HG03108 (cell line): ENCODE results near the gene IGF1R.

Source experiments
- ATAC-seq: cut with Tn5 transposase; IDR thresholded peaks from one replicate; pipeline ENCODE4 v1.9.1; 2021; ENCODE audit warnings: moderate library complexity; ENCODE audit not compliant: unreplicated experiment

The IGF1R gene

DNA sequence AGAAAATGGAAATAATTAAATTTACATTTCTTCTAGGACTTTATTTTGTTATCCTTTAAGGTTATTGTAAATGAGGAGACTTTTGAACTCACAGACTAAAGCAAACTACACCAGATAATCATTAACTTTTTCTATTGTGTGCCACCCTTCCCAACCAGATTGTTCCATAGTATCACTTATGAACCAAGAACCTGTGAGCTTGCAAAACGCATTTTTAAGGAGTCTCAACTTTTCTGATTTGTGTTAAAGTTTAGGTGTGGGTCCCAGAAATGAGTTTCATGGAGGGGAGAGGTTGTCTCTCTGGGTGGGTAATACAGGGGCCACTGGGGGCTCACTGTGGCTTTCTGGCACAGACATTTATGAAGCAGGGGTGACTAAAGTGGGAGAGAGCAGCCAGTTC is 75.7 kb downstream of the IGF1R start:
- ATAC-seq = no peak

DNA sequence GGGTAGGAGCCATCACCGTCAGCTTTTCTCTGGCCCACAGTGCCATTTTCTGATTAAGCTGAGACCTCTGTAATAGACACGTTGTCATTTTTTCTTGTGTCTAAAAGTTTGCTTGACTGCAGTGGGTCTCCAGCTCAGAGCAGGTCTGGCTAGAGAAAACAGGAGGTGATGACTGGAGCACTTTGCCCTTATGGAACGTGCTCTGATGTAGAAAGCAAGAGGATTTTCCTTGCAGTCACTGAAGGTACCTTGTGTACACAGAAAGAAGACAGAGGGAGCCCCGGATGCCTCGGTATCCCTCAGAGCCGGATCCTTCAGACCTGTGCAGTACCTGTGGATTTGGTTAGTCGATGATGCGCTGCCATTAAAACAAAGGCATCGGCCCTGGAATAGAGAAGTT is 76.2 kb downstream of the IGF1R start:
- no peak for ATAC-seq

DNA sequence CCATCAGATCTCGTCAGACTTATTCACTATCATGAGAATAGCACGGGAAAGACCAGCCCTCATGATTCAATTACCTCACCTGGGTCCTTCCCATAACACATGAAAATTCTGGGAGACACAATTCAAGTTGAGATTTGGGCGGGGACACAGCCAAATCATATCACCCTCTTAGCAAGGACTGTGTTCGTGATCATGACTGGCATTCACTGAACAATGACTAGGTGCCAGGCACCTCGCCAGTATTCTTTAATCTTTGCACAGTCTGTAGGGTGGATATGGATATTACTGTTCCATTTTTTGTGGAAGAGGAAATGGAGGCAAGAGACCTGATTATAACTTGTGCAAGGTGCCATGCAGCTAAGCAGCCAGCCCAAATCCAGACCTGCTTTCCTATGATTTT is 77.5 kb downstream of the IGF1R start:
- no peak for ATAC-seq

DNA sequence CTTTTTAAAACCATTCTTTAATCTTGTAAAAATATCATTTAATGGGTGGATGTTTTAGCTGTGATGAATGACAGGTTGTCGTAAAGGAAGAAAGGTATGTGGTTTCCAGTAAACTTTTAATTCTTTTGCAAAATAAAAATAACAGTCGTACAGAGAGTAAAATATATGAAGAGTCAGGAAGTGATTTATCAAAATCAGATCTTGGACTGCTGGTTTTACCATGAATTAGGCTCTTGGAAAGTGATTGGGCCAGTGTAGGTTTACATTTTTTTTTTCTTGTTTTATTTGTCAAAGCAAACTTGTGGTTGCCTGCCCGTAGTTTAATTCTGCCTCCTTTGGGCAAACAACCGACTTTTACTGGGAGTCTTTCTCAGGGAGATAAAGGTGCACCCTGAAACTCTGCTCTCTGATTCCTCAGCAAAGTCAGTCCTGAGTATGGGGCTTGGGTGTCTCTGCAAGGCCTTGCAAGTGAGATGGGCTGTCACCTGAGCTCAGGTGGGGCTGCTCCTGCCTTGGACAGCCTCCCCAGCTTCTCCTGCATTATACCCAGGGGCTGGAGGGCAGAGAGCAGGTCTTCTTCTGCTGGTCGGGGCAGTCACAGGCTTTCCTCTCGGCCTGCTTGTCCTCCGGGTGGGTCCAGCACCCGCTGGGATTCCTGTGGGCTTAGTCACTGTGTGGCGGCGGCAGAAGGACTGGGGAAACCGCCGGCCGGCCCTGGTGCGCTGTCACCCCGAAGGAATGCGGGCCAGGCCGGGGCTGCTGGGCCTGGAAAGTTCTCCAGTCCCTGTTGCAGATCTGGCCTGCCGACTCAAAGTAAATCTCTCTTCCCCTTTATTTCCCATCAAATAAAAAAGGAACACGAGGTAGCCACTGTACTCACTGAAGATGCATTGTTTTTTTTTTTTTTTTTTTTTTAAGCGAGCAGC is 79.0 kb downstream of the IGF1R start:
- no peak for ATAC-seq

DNA sequence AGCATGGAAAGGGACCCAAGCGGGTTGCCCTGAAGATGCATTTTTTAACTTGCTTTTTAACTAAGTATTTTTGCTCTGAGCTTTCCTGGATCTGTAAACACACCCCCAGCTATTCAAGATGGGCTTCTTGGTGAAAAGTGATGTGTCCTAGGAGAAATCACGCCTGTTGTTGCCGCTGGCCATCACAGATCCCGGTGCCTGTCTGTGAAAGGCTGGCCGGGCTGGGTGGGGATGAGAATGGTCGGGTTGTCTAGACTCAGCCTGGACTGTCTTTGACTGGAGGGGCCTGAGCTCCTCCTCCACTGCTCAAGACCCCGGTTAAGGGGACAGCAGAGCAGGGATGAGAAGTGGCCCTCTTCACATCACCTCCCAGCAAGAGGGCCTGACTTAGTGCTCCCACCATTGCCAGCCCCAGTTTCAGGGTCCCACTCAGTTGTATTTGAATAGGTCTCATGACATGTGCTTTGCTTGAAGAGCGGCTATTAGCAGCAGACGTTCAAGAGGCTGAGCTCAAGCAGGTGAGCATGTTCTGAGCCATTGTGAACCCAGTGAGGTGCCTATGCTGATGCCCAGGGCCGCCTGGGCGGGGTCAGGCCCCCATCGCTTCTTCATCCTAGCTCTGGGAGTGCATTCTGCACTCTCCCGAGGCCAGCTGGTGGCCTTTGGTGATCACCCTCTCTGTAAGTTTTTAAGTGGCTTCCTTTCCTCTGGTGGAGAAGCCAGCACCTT is 79.9 kb downstream of the IGF1R start:
- ATAC-seq = no peak

DNA sequence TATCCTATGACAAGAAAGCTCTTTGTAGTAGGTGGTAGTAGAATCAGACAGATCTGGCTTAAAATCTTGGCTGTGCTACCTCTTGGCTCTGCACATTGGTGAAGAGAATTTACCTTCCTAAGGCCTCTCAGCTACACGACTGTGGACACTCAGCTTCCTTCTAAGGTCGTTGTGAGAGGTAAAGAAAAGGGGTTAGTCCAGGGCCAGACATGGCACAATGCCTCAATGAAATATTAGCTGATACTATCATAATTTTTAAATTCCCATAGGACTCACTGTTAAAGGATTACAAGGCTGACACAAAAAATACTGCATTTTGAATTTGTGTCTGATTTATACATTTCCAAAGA is 80.4 kb downstream of the IGF1R start:
- no peak for ATAC-seq

DNA sequence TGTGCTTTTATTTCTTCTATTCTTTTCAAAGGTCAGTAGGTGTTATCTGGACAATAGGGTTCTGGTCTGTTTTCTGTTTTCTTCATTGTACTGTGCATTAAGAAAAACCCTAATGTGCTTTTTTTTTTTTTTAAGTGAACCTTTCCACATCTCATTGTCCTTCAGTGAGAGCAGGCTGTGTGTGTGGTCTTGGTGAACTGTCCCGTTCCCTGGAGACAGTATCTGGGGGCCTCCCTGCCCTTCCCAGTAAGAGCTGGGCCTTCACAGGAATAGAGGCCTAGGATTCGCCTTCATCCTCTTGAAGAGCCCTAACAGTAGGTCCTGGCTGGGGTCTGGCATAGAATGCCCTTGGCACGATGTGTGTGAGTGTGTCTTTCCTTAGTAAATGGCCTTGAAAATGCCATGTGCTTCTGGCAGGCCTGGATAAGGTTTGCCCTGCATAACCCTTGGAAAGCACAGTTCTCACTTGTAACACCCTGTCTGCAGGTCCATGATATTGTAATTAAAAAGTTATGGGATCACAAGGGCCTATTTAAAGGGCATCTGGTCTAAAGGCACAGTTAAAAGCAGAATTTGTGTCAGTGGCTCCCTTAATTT is 81.2 kb downstream of the IGF1R start:
- no peak for ATAC-seq

DNA sequence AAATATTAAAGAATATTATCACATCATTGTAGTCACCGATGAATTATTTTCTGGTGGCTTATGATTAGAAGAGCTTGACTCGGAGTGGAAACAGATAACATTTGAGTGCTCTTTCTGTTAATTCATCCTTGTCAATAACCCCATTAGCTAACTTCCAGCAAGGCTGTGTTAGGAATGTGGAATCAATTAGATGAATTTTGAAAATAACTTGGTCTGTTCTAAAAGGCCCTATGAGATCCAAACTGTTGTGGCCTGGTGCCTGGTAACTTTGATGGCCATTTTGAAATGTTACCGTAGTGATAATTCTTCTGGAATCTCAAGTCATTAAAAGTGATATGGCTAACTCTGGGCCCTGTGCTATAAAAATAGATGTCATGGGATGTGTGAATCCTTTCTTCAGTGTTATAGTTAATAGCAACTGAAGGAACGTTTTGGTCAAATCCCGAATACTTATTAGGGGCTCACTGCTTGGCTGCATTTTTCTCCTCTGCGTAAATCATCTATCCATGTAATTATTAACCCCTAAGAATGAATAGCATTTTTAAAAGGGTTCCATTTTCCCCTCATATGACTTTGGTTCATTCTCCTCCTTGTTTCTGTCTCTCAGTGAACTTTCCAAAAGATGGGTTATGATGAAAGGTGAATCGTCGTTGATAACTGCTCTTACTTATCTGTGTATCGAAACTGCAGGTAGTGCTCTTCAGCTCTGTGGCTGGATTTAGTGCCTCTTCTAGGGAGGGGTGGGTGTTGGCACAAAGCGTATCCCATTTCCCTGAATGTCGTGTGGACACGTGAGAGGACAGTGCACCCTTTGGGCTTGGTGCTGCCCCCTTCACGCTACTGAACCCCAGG is 82.7 kb downstream of the IGF1R start:
- no peak for ATAC-seq

DNA sequence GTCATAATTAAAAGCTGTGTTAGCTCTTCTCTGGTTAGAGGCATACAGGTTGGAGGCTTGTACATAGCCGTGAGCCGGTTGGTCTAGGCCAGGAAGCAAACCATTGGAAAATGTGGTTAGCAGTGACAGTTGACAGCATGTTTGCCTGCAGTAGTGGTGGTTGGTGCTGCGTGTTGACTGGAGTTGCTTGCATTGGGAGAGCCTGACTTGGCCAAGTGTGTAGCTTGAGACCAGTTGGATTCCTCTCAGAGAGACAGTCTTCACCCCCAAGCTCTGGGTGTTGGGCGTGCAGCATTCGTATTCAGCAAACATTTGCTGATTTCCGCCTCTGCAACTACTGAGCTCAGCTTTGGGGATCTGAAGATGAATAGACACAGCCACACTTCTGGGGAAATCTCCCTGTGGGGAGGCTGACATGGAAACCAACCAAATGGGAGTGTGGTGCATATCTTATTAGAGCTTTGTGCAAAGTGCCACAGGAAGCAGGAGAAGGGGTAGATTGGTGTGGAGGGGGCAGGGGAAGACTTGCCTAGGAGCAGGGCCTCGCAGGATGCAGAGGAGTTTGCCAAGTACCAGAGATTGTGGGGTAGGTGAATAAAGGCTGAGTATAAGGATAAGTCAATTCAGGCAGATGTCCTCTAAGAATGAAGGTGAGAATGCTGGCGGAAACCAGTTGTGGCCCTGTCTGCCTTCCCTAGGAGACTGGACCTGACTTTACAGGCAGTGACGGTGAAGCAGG is 83.5 kb downstream of the IGF1R start:
- no peak for ATAC-seq

DNA sequence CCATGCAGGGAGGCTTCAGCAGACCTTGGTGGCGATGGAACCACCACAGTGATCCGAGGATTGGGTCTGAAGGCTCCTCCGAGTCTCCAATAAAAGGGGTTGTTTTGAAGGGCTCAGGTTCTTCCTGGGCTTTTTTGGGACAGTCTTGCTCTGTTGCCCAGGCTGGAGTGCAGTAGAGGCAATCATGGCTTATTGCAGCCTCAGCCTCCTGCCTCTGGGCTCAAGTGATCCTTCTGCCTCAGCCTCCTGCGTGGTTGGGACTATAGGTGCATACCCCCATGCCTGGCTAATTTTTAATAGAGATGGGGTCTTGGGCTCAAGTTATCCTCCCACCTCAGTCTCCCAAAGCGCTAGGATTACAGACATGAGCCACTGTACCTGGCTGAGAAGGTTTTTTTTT is 84.8 kb downstream of the IGF1R start:
- no peak for ATAC-seq

DNA sequence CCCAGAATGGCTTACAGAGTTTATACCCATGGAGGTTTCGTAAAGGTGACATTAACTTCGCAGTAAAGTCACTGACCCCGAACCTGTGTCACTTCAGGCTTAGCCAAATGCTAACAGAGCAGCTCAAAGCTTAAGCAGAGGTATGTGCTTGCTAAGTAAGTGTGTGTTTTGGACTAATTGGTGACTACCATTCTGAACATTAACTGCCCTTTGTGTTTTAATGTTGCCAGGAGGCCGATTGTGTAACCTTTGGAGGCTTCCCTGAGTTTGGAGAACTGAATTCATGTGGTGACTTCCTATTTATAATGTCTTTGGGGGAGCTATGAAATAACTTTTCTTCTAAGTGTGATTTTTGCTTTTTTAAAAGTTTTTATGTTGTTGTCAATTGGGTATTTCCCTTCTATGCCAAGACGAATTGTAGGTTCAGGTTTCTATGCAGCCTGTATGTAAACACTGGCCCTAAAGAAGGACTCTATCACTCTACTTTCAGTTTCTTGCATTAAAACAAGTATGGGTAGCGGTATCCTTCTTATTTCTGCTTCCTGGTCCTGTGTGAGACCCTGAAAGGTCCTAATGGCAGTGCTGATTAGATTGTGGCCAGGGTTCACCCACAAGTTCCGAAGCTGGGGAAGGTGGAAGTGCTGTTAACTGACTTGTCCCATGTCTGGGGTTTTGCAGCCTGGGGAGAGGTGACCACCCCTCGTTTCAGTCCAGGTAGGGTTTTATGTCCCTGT is 86.3 kb downstream of the IGF1R start:
- ATAC-seq = no peak

DNA sequence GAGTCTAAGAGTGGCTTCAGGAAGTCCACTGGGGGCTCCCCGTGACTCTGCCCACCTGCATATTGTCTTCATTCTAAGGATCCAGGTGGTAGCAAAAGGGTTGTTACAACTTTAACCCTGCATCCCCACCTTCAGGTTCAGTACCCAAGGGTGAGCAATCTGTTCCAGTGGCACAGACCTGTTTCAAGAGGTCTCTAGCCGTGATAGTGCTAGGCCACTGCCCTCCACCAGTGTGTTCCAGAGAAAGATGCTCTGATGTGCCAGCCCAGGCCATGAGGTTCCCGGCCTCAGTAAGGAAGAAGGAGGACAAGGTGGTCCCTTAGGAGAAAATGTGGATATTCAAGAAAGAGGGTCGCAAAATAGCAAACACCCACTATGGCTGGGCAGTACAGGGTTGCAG is 87.0 kb downstream of the IGF1R start:
- ATAC-seq = no peak

DNA sequence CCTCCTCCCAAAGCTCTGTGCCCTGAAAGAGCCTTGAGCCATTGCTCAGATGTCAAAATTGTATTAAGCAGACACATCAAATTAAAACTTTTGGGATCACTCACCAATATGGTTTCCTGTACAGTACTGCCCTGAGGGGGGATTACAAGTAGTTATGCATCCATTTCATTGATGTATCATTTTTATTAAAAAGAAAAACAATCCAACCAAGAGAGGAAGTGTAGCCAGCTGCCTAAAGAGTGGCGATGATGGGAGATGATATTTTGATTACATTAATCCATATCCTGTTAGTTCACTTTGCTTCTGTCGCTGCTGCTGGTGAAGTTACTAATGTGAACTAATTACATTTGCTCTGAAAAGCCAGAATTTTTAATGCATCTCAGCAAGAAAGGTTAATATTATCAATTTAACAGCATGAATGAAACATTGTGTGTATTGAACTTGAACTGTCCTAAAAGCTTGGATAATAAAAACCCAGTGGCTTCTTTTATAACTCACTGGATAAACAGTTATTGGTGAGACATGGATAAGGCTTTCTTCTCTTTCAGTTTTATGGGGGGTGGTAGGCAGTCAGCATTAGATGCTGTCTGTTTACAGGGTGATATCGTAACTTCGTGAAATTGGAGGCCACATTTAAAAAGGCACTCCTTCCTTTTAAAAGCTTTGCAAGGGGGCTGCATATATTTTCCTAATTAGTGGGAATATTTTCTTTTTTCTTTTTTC is 87.7 kb downstream of the IGF1R start:
- no peak for ATAC-seq

DNA sequence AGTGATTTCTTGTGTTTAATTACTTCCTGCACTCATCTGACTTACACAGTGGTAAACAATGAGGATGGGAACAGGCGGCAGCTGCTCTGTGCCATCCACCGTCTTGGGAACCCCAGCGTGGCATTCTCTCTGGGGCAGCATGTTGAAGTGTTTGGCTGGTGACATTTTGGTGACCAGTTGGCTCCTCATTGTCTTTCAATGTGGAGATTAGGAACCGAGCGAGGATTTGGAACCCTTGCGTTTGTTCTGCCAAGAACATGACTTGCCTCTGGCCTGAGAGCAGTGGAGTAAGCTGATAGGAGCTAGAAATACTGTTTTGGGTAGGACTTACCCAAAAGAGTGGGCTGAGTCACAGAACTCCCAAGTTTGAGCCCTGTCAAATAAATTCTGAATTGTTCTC is 88.8 kb downstream of the IGF1R start:
- ATAC-seq = no peak

DNA sequence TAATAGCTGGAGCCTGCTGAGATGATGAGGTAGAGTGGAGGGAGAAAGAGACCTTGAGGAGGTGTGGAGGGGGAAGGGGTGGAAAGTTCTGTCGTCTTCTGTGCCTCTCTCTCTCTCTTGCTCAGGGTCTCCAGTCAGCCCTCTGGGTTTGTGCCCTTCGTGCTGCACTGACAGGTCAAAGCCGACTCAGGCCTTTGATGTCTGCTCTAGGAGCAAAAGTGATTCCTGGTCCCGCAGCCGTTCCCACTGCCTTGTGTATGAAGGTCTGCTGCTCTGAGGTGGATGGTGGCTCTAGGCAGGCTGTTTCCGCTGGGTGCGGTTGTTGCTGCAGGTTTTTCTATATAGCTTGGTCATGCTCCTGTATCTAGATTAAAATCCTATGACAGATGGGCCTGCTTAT is 89.4 kb downstream of the IGF1R start:
- ATAC-seq = no peak

DNA sequence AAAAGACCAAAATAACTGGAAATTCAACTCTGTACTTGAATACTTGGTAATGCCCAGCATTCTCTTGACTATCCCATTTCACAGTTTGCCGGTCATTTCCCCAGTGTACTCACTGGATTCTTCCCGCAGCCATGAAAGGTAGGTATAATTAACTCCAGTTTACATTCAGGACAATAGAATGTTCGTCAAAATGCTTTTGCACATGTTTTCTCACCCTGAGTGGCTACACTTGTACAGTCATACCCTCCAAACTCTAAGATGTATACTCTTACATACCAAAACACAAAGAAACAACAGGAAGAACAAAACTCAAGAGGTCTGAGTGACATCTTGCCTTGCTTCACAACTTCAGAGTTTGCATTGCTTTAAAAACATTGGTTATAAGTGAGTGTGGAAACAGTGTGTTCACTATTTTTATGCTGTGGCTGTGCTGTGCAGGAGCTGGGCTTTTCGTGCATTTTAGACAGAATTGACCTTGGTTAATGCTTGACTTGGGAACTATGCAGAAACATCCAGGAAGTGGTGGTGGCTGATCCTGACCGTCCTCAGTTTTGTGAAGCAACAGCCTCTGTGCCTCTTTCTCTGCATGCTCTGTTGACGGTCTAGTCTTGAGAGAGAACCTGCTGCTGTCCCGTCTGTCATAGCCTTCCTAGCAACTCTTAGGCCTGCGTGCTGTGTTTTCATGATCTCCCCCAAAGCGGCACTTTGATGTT is 90.5 kb downstream of the IGF1R start:
- no peak for ATAC-seq

DNA sequence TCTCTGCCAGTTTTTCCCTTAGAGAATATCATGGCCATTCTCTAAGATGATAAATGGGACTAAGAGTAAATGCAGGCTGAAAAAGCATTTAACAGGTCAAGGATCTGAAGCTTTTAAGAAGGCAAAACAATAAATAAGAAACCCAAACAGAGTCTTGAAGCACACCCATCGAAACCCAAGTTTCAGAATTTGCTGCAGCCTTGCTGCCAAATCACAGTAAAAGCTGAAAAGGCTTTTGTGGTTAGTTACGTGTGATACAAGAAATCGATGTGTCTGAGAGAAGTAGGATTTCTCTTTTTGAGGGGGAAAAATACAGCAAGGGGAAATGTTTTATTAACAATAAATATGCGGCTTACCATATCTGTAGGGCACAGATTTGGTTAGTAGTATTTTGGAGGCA is 92.0 kb downstream of the IGF1R start:
- no peak for ATAC-seq

DNA sequence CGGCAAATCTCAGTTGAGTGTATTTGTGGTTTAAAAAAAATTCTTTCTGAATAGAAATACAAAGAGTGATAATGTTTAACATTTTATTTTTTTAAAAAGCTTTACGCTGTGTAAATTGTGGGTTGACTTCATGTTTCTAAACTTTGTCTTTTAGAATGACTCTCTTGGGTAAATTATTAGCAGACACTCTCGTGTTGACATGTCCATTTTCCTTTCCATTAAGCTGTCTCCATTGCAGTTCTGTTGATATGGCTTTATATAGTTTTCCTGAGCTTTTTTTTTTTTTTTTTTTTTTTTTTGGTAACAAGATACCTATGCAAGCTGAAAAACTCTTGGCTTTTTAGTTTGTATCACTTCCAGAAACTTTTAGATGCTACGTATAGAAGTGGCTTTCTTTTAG is 92.6 kb downstream of the IGF1R start:
- no peak for ATAC-seq

DNA sequence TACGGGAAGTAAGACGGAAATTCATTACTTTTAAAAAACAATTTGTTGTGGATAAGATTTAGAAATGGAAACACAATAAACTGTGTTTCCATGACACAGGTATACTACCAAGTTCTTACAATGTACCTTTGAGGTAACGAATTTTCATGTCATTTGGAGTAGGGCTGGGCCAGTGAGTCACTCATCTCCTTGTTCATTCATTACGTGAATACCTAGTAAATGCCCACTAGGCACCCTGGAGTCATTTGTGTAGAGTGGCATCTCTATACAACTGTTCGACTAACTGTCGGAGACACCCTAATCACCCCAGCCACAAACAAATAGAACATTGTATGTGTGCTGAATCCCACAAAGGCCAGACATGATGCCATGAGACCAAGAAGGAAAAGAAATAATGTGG is 94.8 kb downstream of the IGF1R start:
- ATAC-seq = no peak
